Erythroblast (primary cell): ENCODE results near the gene NOD1.

Experiments
- DNase-seq, 2 experiments: peaks; one replicate each; lab custom pipeline; 2025; lab: John Stamatoyannopoulos, UW
- GATA1 ChIP-seq: IDR thresholded peaks from 2 replicates; pipeline ENCODE4 v1.6.1; 2011; ENCODE audit warnings: low read depth, mild to moderate bottlenecking, control low read depth, low read length, moderate library complexity
- POLR2A ChIP-seq: IDR thresholded peaks from 2 replicates; pipeline ENCODE4 v1.6.1; 2011; ENCODE audit warnings: mild to moderate bottlenecking, low read length

NOD1 gene

GRCh38 chr7:30458311-30458710 lies 20.3 kb downstream of the NOD1 start:
- no peak for DNase-seq
- TF ChIP-seq GATA1 (no peak), POLR2A (no peak)

- TF ChIP-seq GATA1 (no peak), POLR2A (no peak)
- no peak for DNase-seq
Observed at GRCh38 chr7:30453921-30454320, 24.7 kb downstream of the NOD1 start.

GRCh38 chr7:30453016-30453415 lies 25.6 kb downstream of the NOD1 start:
- TF ChIP-seq POLR2A (no peak), GATA1 (no peak)

GRCh38 chr7:30452280-30452930 lies 26.2 kb downstream of the NOD1 start:
- DNase-seq: no peak
- no peak for TF ChIP-seq POLR2A
- TF ChIP-seq GATA1: no peak

More at GRCh38 chr7:30453016-30453415, 25.6 kb downstream of the NOD1 start:
- no peak for DNase-seq

GRCh38 chr7:30451539-30452279 lies 26.9 kb downstream of the NOD1 start:
- no peak for TF ChIP-seq GATA1
- TF ChIP-seq POLR2A: no peak
- no peak for DNase-seq

GRCh38 chr7:30450983-30451497 lies 27.5 kb downstream of the NOD1 start:
- TF ChIP-seq GATA1: no peak
- no peak for TF ChIP-seq POLR2A
- no peak for DNase-seq

GRCh38 chr7:30450240-30450982 lies 28.2 kb downstream of the NOD1 start:
- DNase-seq: no peak
- TF ChIP-seq POLR2A (no peak), GATA1 (no peak)

GRCh38 chr7:30448461-30449189 lies 30.0 kb downstream of the NOD1 start:
- no peak for DNase-seq
- TF ChIP-seq GATA1 (no peak), POLR2A (no peak)

- no peak for DNase-seq
- TF ChIP-seq POLR2A (no peak), GATA1 (no peak)
Observed at GRCh38 chr7:30447466-30447865, 31.1 kb downstream of the NOD1 start.

- no peak for DNase-seq
- TF ChIP-seq GATA1 (no peak), POLR2A (no peak)
Observed at GRCh38 chr7:30446266-30446665, 32.3 kb downstream of the NOD1 start.

GRCh38 chr7:30445770-30446169 lies 32.8 kb downstream of the NOD1 start:
- TF ChIP-seq GATA1 (no peak), POLR2A (no peak)
- DNase-seq: peak; percentile 59 to 66

GRCh38 chr7:30437823-30438574 lies 40.6 kb downstream of the NOD1 start:
- no peak for DNase-seq

More at GRCh38 chr7:30437823-30438574, 40.6 kb downstream of the NOD1 start:
- TF ChIP-seq POLR2A (no peak), GATA1 (no peak)
